GM06990 (cell line): ENCODE results near the gene HSPA12A.
A peak's percentile ranks its signal among the peaks of the same experiment; 100 is the strongest.

ENCODE experiments used
- DNase-seq: peaks from one replicate; pipeline ENCODE4 v3.0.0-alpha.2; 2011; ENCODE audit not compliant: insufficient read length; ENCODE audit errors: extremely low read depth
- H3K27me3 ChIP-seq: replicated peaks from 2 replicates; pipeline ENCODE4 v1.6.0; 2011; ENCODE audit warnings: low read length; ENCODE audit not compliant: control insufficient read depth, insufficient read depth
- H3K36me3 ChIP-seq: 2 replicates; pipeline ENCODE4 v1.5.1; 2011; ENCODE audit warnings: low read length; ENCODE audit not compliant: control insufficient read depth, insufficient read depth
- H3K4me3 ChIP-seq: replicated peaks from 2 replicates; pipeline ENCODE4 v1.5.1; 2011; ENCODE audit warnings: low read depth, mild to moderate bottlenecking, control low read depth, low read length
- TF ChIP-seq, protein P1 (sequence below): IDR thresholded peaks from 2 replicates; pipeline ENCODE4 v1.5.1; 2011; ENCODE audit warnings: low read length, control low read depth, mild to moderate bottlenecking, inconsistent platforms; ENCODE audit not compliant: insufficient read depth, poor library complexity, severe bottlenecking

Gene HSPA12A

DNA sequence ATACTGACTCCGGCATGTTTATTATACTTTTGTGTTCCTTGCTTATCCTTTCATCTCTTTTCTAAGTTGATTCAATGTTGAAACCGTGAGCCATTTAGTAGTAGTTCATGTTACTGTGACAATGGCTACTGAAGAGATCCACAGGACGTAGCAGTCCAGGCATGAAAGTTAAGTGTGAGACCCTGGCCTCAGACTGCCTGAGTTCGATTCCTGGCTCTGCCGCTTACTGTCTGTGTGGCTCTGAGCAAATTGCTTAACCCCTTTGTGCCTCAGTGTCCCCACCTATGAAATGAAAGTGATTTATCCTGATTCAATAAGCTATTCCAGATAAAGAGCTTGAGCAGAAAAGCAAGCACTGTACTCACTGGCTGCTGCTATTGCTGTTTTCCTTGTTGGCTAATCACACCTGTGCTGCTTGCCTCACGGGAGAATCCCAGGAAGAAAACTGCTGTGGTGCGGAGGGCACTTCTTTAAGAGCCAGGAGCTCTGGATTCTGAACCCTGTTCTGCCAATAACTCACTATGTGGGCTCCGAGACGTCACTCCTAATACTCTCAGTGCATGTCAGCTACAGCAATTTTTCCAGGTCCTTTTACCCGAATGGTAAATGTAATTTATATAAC lies 83.2 kb downstream of the HSPA12A start:
- DNase-seq: no peak
- Histone ChIP-seq H3K36me3 (no peaks in the 10 kb centered on the region), H3K4me3 (no peak overlapping the region), H3K27me3 (no peaks in the 10 kb centered on the region; the same call in 1 of the 2 replicates)
- TF ChIP-seq, protein P1, sequence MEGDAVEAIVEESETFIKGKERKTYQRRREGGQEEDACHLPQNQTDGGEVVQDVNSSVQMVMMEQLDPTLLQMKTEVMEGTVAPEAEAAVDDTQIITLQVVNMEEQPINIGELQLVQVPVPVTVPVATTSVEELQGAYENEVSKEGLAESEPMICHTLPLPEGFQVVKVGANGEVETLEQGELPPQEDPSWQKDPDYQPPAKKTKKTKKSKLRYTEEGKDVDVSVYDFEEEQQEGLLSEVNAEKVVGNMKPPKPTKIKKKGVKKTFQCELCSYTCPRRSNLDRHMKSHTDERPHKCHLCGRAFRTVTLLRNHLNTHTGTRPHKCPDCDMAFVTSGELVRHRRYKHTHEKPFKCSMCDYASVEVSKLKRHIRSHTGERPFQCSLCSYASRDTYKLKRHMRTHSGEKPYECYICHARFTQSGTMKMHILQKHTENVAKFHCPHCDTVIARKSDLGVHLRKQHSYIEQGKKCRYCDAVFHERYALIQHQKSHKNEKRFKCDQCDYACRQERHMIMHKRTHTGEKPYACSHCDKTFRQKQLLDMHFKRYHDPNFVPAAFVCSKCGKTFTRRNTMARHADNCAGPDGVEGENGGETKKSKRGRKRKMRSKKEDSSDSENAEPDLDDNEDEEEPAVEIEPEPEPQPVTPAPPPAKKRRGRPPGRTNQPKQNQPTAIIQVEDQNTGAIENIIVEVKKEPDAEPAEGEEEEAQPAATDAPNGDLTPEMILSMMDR: no peak

DNA sequence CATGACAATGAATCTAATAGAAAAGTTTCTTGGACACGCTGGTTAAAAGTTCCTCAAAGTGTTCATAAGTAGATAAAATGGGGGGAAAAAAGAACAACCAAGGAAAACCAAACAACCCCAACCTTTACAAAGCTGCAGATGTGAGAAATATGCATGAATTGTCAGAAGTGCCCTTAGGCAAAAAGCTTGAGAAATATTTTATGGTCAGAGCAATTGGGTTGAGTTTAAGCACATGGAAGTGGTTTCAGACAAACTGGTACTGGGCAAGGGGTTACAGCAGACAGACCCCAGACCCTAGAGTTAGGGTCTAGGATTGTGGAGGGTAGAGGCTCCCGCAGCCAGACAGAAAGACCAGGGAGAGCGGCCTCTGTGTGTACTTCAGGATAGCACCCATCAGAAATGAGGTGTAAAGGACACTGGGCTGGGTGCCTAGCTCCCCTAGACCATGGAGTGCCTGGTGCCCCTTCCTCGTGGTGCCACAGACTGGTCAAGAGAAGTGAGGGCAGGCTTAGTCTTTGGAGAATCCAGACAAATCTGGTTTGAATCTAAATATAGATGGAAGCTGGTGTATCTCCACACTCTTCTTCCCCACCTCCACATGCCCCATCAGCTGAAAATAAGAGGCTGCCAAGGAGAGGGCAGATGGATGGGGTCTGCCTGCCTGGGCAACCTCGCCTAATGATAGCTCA lies 84.4 kb downstream of the HSPA12A start:
- Histone ChIP-seq H3K36me3 (no peaks in the 10 kb centered on the region), H3K27me3 (no peaks in the 10 kb centered on the region; the same call in 1 of the 2 replicates), H3K4me3 (no peak overlapping the region)
- TF ChIP-seq, protein P1: no peak
- DNase-seq: no peak

DNA sequence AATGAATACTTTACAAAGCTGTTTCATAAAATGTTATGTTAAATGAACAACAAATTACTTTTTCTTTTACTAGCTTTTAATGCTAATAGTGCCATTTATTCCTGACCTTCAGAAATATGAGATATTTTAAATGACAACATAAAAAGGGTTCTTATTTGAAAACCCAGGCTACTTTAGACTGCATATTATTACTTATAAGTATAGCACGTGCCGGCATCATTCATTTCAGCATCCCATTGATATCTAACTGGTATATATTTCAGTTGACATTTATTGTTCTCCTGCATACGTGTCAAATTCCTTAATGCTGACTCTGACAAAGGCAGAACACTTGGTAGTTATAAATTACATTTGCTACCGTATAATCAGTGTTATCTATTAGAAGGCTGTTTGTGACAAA lies 86.3 kb downstream of the HSPA12A start:
- TF ChIP-seq, protein P1: no peak
- no peak overlapping the region for H3K4me3 ChIP-seq
- no peaks in the 10 kb centered on the region; the same call in 1 of the 2 replicates for H3K27me3 ChIP-seq
- no peaks in the 10 kb centered on the region for H3K36me3 ChIP-seq
- no peak for DNase-seq

DNA sequence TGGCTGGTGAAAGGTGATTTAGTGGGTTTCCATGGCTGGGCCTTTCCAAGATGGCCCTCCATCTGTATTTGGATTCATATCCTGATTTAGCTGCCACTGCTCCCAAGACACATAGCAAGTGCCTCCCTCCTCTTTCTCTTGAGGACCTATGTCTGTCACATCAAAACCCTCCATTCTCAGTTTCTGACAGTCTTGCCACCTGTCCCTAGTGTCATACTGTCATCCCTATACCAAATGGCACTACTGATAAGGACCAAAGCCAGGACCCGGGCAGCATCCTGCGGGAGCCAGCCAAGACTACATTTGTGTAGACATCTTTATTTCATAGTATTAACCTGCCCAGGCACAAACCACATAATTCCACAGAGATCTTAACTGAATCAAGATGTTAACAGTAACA lies 86.8 kb downstream of the HSPA12A start:
- TF ChIP-seq, protein P1: no peak
- Histone ChIP-seq H3K4me3 (no peak overlapping the region), H3K36me3 (no peaks in the 10 kb centered on the region), H3K27me3 (no peaks in the 10 kb centered on the region; the same call in 1 of the 2 replicates)
- DNase-seq: no peak

DNA sequence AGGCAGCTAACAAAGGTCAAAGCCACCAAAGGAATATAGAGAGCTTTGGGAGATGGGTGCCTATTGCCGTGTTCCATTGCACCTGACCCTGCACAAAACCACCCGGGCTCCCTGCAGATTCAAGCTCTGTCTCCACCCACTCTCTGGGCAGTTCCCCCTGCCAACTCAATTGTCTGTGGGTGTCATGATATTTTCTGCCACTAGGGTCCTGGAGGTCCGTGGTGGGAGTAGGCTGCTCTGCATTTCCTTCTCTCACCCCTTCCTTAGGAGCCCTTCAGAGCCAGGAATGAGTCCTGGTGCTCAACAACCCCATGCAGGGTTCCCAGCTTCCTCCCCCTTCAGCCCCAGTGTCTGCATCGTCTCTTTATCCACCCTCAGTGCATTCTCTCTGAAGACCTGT lies 87.5 kb downstream of the HSPA12A start:
- Histone ChIP-seq H3K36me3 (no peaks in the 10 kb centered on the region), H3K27me3 (no peaks in the 10 kb centered on the region; the same call in 1 of the 2 replicates), H3K4me3 (no peak overlapping the region)
- TF ChIP-seq, protein P1: peak; percentile 37
- no peak for DNase-seq

DNA sequence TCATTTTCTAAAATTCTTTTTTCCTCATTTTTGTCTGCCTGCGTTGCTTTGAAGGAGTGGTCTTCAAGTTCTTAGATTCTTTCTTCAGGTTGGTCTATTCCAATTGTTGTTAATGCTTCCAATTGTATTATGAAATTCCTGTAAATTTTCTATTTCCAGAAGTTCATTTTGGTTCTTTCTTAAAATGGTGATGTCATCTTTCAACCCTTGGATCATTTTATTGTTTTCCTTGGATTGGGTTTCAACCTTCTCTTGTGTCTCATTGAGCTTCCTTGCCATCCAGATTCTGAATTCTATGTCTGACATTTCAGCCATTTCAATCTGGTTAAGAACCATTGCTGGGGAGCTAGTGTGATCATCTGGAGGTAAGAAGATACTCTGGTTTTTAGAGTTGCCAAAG lies 88.5 kb downstream of the HSPA12A start:
- Histone ChIP-seq H3K36me3 (no peaks in the 10 kb centered on the region), H3K4me3 (no peak overlapping the region), H3K27me3 (no peaks in the 10 kb centered on the region)
- TF ChIP-seq, protein P1: no peak
- no peak for DNase-seq
